HepG2 (cell line): Measurements from ENCODE around the gene EFEMP2. TPM values are rescaled to one million over a fixed set of nuclear protein-coding genes. Genes with fewer than 3 reads are reported as not detected.
A peak's percentile ranks its signal among the peaks of the same experiment; 100 is the strongest.

Source experiments
- AGO2 ChIP-seq: fragments of 200-400 bp; formaldehyde crosslinking; optimal IDR thresholded peaks from 2 replicates; pipeline ENCODE3; 2017; ENCODE audit warnings: mild to moderate bottlenecking, low read depth, low read length, moderate library complexity
- HMG20A ChIP-seq: IDR thresholded peaks from 2 replicates; pipeline ENCODE4 v1.6.1; 2016; ENCODE audit warnings: borderline replicate concordance
- KAT8 ChIP-seq: IDR thresholded peaks from 2 replicates; pipeline ENCODE4 v1.6.1; 2016; ENCODE audit warnings: missing genetic modification reagents, missing compliant biosample characterization
- NKX3-1 ChIP-seq: sonication (generic); formaldehyde crosslinking; IDR thresholded peaks from 2 replicates; pipeline ENCODE4 v1.5.0; 2020; ENCODE audit warnings: missing genetic modification reagents
- PRDM15 ChIP-seq: sonication (generic); formaldehyde crosslinking; IDR thresholded peaks from 2 replicates; pipeline ENCODE4 v1.4.0; 2020; ENCODE audit warnings: missing genetic modification reagents
- SAFB2 ChIP-seq: sonication (generic); formaldehyde crosslinking; IDR thresholded peaks from 2 replicates; pipeline ENCODE4 v1.5.1; 2020; ENCODE audit warnings: missing genetic modification reagents, low read depth, mild to moderate bottlenecking, borderline replicate concordance
- TAF1 ChIP-seq: sonication (generic); formaldehyde crosslinking; IDR thresholded peaks from 2 replicates; pipeline ENCODE4 v1.4.0; 2020; ENCODE audit warnings: missing genetic modification reagents
- ZFP82 ChIP-seq: sonication (generic); formaldehyde crosslinking; IDR thresholded peaks from 2 replicates; pipeline ENCODE4 v1.5.1; 2020; ENCODE audit warnings: mild to moderate bottlenecking, missing genetic modification reagents, borderline replicate concordance
- ZMYM4 ChIP-seq: sonication (generic); formaldehyde crosslinking; IDR thresholded peaks from 2 replicates; pipeline ENCODE4 v1.8.1; 2023; ENCODE audit warnings: mild to moderate bottlenecking, missing genetic modification reagents
- ZNF672 ChIP-seq: sonication (generic); formaldehyde crosslinking; IDR thresholded peaks from 2 replicates; pipeline ENCODE4 v1.8.1; 2022; ENCODE audit warnings: missing genetic modification reagents
- ZNF678 ChIP-seq: sonication (generic); formaldehyde crosslinking; IDR thresholded peaks from 2 replicates; pipeline ENCODE4 v1.4.0; 2020; ENCODE audit warnings: mild to moderate bottlenecking, missing genetic modification reagents
- ZSCAN29 ChIP-seq: sonication (generic); formaldehyde crosslinking; conservative IDR thresholded peaks from 2 replicates; pipeline ENCODE4 v1.4.0; 2020; ENCODE audit warnings: mild to moderate bottlenecking, missing genetic modification reagents
- polyA plus RNA-seq, 8 experiments: library from polyadenylated mRNA; depleted of rRNA in 3 of 8; stranded (reverse) in 7 of 8; unstranded in 1 of 8; fragments of >200 nt; fragmentation: Illumina TruSeq in 4 of 8; extraction: Trizol in 4 of 8; gene quantifications; 2 replicates each; pipeline versions ENCODE4 v1.2.1 to v1.2.3, GENCODE V29; 2011 to 2016; ENCODE audit warnings: low read depth in 4 of 8, missing spikeins in 1 of 8, mixed read lengths in 1 of 8; ENCODE audit not compliant: insufficient read depth in 1 of 8
- total RNA-seq, 5 experiments: library from RNA; depleted of rRNA; stranded (reverse); fragments of >200 nt; fragmentation: Illumina TruSeq; extraction: Trizol; gene quantifications; 2 replicates each; pipeline ENCODE4 v1.2.3, GENCODE V29; 2016; ENCODE audit warnings: low read depth in 1 of 5
- TF ChIP-seq, protein P1 (sequence below): sonication (generic); formaldehyde crosslinking; IDR thresholded peaks from 2 replicates; pipeline ENCODE4 v1.9.0; 2021; ENCODE audit warnings: missing genetic modification reagents, mild to moderate bottlenecking, borderline replicate concordance
- TF ChIP-seq, protein P2 (sequence below): sonication (generic); formaldehyde crosslinking; IDR thresholded peaks from 2 replicates; pipeline ENCODE4 v1.9.0; 2021; ENCODE audit warnings: missing genetic modification reagents, borderline replicate concordance

Gene EFEMP2
- total and polyA plus RNA-seq, 2 of the 13 experiments (the other 11 are each of a cell fraction or from before 2014, with no cell fraction given): 7.4 to 29.7 TPM

GRCh38 chr11:65894034-65894591 is 21.5 kb upstream of the EFEMP2 start (continued):
- TF ChIP-seq PRDM15 (CRISPR knock-in tag): no peak
- no peak for TF ChIP-seq ZNF678 (CRISPR knock-in tag)
- no peak for TF ChIP-seq ZFP82 (CRISPR knock-in tag)
- TF ChIP-seq, protein P1, sequence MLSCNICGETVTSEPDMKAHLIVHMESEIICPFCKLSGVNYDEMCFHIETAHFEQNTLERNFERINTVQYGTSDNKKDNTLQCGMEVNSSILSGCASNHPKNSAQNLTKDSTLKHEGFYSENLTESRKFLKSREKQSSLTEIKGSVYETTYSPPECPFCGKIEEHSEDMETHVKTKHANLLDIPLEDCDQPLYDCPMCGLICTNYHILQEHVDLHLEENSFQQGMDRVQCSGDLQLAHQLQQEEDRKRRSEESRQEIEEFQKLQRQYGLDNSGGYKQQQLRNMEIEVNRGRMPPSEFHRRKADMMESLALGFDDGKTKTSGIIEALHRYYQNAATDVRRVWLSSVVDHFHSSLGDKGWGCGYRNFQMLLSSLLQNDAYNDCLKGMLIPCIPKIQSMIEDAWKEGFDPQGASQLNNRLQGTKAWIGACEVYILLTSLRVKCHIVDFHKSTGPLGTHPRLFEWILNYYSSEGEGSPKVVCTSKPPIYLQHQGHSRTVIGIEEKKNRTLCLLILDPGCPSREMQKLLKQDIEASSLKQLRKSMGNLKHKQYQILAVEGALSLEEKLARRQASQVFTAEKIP (CRISPR knock-in tag): no peak
- no peak for TF ChIP-seq ZNF672
- TF ChIP-seq, protein P2, sequence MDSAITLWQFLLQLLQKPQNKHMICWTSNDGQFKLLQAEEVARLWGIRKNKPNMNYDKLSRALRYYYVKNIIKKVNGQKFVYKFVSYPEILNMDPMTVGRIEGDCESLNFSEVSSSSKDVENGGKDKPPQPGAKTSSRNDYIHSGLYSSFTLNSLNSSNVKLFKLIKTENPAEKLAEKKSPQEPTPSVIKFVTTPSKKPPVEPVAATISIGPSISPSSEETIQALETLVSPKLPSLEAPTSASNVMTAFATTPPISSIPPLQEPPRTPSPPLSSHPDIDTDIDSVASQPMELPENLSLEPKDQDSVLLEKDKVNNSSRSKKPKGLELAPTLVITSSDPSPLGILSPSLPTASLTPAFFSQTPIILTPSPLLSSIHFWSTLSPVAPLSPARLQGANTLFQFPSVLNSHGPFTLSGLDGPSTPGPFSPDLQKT (CRISPR knock-in tag): no peak
- TF ChIP-seq AGO2: peak; percentile 34
- no peak for TF ChIP-seq NKX3-1
- TF ChIP-seq SAFB2 (CRISPR knock-in tag): no peak
- no peak for TF ChIP-seq ZSCAN29 (CRISPR knock-in tag)
- TF ChIP-seq KAT8 (CRISPR knock-in tag): no peak
- TF ChIP-seq HMG20A (CRISPR knock-in tag): no peak
- TF ChIP-seq ZMYM4: no peak
- no peak for TF ChIP-seq TAF1 (CRISPR knock-in tag)
